HG02588 (cell line): ENCODE results near the gene AHNAK2.
"Not testable (repeated sequence)": the region's sequence is repeated elsewhere in the genome, so short reads cannot be mapped to it uniquely, and the experiment has no call there.

Source experiments
- ATAC-seq: cut with Tn5 transposase; IDR thresholded peaks from one replicate; pipeline ENCODE4 v1.9.1; 2021; ENCODE audit warnings: mild to moderate bottlenecking, moderate library complexity; ENCODE audit not compliant: unreplicated experiment

The AHNAK2 gene

DNA sequence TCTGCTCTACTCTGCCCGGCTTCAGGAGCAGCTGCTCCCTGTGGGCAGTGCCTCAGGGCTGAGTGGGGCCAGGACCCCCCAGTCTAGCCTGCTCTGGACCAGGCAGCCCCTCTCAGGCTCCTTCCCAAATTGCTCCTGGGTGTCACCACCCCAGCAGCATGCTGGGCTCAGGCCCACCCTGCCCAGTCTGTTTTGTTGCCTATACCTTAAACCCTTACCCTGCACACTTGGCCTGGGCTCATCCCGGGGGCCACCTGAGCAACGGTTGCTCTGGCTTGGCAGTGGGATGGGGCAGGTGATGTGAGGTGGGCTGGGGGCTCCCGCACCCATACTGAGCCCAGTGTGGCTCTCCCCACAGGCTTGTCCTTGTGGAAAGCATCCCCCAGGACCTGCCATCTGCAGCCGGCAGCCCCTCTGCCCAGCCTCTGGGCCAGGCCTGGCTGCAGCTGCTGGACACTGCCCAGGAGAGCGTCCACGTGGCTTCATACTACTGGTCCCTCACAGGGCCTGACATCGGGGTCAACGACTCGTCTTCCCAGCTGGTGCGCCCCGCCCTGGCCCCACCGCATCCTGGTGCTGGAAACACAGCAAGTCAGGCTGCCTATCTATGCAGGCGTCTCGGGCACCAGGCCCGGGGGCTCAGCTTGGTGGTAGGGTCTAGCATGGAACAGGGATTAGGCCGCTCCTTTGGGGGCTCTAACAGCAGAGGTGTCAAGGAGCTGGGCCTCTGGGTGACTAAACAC, 49.6 kb downstream of the AHNAK2 start:
- no peak for ATAC-seq

DNA sequence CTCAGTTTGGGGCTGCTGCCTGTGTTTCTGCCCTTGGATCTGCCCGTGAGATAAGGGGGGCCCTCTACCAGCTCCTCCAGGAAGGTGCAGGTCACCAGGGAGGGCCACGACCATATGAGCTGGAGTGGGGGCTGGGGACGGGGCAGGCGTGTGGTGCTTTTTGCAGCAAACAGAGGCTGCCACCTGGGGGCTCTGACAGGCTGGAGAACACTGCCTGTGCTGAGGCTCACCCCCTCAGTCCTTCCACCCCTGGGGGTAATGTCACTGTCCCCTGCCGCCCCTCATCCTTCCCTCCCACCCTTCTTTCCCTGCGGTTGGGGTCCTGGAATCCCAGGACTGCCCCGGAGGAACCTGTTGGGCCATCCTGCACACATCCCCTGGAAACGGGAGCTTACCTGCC, 50.3 kb downstream of the AHNAK2 start:
- no peak for ATAC-seq

DNA sequence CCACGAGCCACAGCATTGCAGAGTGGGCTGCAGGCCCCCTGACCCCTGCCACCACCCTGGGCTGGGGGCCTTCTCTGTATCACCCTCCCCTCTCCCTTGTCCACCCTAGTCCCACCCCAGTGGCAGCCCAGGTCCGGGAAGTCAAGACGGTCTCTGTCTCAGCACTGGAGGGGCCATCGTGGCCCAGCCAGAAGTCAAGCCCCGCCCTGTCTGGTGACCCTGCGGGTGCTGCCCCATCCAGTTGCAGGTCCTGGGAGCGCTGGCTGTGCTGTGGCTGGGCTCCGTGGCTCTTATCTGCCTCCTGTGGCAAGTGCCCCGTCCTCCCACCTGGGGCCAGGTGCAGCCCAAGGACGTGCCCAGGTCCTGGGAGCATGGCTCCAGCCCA, 50.8 kb downstream of the AHNAK2 start:
- ATAC-seq = no peak

DNA sequence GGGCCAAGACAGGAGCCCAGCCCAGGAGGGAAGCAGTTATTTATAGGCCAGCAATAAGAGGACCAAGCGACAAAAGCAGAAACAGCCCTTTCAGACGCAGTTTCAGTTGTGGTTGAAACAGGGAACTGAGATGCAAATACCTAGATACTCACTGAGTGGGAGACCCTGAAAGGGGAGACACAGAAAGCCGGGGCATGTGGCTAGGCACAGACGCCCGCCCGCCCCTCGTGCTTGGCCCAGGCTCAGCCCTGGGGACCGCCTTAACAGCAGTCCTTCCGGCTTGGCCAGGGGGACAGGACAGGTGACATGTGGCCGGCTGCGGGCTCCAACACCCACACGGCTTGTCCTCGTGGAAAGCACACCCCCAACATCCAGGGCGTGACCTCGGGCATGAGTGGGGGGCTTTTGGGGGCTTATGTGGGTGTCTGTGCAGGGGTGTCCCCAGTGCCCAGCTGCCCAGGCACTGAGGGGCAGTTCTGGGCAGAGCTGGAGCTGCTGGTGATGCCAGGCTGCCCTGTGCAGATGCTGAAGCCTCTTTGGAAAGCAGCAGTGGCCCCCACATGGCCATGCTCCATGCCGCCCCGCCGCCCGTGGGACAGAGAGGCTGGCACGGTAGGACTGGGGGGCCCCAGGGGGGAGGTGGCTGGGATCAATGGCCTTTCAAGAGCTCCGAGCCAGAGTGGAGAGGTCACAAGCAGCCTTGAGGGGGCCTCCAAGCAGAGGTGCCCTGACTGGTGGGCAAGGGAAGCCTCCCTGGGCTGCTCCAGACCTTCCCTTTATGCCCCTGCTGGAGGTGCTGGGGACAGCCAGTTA, 51.3 kb downstream of the AHNAK2 start:
- peak; percentile 70 for ATAC-seq

DNA sequence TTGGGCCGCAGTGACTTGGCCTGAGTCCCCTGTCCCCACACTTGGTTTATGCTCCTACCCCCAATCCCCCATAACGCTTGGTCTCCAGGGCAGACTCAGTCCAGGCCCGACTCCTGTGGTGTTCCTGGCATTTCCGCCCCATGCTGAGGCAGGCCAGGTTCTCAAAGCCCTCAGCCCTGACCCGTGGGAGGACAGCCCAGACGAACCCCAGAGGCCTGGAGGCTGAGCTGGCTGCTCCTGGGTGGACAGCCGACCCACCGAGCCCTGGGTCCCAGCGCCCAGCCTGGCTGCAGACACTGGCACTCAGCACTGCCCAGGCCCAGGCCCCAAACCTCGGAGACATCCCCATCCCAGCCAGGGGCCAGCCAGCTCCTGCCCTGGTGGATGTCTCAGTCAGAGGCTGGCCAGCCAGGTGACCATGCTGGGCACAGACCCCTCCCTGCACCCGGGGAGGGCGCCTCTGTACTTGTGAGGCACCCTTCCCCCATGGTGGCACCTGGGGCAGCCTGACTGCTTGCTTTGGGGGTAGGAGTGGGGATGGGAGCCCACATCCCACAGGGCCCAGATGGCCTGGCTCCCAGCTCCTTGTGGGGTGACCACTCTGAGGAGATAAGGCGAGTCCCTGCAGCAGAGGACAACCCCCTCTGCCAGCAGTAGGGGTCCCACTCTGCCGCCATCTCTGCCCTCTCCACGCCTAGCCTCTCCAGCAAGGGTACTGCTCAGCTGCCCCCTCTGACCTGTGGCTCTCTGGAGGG, 52.1 kb downstream of the AHNAK2 start:
- ATAC-seq = no peak

DNA sequence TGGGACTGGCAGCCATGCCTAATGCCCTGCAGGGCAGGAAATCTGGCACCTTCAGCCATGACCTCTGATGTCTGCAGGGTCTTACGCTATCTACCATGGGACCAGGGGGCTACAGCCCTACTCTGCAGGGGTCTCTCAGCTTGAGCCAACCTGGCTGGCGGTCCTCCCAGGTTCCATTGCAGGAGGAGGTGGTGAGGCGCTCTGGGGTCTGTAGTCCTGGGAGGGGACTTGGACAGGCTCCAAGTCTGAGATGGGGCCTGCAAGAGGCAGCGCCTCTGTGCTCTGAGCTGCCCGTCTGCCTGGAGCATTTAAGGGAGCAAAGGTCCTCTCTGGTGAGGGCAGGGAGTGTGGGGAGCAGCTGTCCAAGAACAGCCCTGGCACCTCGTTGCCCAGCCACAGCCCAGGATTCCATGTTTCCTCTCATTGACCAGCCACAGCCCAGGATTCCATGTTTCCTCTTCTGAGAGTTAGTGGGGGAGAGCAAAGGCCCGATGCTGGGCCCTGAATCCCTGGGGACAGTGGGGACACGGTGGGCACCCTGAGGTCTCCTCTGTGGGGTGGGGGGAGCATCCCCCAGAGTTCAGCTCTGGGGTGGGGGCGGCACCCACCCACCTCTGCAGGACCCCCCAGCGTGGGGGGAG, 52.8 kb downstream of the AHNAK2 start:
- no peak for ATAC-seq

DNA sequence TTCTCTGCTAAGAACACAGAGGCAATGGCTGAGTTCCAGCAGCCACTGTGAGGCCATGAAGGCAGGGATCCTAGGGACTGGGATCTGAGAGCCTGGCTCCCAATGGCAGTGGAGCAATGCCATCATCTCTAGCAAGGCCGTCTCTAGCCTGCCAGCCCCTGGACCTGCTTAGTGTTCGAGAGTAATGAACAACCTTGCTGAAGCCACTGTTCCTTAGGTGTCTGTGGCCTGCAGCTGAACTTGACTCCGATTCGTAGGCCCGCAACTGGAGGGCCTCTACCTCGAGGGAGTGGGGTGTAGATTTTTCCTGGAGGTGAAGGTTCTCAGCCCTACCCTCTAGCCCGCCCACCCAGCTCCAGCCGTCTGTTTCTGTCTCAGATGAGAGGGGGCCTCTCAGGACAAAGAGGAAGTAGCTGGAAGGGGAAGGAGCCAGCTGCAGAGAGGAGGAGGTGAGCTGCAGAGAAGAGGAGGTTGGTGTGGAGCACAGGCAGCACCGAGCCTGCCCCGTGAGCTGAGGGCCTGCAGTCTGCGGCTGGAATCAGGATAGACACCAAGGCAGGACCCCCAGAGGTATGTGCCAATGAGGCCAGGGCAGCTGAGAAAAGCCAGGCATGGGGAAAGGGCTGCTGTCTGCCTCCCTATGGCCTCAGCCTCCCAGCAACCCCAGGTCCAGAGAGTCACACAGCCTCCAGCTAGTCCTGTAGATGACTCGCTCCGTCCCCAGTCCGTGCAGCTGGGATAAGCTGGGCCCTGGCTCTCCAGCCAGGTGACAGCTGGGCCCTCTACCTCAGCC, 53.6 kb downstream of the AHNAK2 start, which contains the start of gene PLD4:
PLD4 (plus strand) TSS at position 459 of the 793 bp plus-strand sequence. CDS start 2,262 bp downstream, outside the sequence.
- no peak for ATAC-seq

DNA sequence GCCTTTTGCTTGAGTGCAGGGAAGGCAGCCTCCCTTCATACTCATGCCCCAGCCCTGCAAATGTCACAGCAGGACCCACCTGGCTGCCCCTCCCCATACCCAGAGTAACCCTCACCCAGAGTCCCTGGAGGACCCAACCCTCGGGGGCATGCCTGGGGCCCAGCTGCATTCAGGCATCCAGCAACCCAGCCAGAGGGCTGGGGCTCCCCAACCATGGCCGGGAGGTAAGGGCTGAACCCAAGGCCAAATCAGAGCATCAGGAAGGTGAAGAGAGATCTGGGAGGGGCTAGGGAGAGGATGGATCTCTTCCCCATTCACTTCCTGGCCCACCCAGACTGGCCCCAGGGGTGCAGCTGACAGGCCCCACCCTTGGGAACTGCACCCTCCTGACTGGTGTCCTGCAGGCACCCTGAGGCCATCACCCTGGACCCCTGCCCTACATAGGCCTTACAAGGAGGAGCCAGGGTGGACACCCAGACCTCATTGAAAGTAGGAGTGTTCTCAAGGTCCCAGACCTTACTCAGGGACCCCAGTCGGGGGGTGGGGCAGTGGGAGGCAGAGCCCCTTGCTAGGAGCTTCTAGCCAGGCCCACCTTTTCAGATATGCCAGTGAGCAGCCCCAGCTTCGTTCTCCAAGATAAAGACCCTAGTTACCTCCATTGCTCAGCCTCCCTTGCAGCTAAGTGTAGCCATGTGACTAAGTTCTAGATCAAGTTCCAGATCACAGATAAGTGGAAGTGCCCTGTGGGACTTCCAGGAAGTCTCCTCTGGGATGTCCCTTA, 54.3 kb downstream of the AHNAK2 start:
- no peak for ATAC-seq

DNA sequence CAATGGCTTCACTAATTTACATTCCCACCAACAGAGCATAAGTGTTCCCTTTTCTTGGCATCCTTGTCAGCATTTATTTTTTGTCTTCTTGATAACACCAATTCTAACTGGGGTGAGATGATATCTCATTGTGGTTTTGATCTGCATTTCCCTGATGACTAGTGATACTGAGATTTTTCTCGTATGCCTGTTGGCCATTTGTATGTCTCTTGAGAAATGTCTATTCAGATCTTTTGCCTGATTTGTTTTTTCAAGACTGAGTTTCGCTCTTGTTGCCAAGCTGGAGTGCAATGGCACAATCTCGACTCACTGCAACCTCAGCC, 58.2 kb downstream of the AHNAK2 start:
- no peak for ATAC-seq

DNA sequence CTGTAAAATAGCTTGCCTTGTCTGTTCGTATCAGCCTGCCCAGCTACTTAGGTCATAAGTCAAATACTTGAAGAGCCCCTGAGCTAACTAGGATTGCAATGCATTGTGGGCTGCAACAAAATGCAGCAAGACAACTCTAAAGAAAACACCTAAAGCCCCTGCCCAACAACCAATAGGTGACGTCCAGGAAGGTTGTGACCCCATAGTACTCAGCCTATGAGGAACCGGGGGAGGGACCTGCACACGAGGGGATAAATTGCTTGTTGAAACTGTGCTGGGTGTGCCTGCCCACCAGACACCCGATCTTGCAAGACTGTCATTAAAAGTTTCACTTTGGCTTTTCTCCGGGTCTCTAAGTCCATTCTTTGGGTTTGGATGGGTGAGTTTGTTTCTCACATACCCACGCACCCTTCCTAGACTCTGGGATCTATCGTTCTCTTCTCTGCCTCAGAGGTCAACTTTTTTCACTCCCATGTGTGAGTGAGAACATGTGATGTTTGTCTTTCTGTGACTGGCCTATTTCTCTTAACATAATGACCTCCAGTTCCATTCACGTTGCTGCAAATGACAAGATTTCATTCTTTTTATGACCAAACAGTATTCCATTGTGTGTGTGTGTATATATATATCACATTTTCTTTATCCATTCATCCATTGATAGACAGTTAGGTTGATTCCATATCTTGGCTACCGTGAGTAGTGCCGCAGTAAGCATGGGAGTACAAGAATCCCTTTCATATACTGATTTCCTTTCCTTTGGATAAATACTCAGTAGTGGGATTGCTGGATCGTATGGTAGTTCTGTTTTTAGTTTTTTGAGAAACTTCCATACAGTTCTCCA, 58.8 kb downstream of the AHNAK2 start:
- not testable (repeated sequence) for ATAC-seq

DNA sequence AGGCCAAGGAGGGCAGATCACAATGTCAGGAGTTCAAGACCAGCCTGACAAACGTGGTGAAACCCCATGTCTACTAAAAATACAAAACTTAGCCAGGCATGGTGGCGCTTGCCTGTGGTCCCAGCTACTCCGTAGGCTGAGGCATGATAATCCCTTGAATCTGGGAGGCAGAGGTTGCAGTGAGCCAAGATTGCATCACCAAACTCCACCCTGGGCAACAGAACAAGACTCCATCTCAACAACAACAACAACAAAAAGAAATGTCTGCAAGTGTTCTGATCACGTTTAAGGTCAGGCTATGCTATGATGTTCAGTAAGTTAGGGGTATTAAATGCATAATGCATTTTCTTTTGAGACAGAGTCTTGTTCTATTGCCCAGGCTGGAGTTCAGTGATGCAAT, 60.2 kb downstream of the AHNAK2 start:
- ATAC-seq = no peak

DNA sequence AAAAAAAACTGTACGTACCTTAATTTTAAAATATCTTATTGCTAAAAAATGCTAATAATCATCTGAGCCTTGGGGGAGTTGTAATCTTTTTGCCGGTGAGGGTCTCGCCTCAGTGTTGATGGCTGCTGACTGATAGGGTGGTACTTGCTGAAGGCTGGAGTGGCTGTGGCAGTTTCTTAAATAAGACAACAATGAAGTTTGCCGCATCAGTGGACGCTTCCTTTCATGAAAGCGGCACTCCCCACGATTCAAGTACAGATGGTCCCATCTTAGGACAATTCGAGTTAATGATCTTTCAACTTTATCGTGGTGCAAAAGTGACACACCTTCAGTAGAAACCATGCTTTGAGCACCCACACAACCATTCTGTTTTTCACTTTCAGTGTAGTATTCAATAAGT, 61.1 kb downstream of the AHNAK2 start:
- ATAC-seq = no peak

DNA sequence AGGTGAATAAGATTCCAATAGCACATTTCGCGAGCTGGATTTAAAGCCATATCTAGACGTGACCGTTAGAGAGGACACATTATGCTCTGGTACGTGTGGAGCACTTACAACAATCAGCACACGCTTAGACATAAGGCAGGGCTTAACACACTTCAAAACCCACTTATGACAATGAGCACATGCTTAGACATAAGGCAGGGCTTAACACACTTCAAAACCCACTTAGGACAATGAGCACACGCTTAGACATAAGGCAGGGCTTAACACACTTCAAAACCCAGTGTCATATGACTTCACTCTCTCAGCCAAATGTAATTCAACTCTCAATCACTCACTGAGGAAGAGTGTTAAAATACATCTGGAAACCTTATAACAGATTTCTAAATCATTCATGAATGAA, 64.7 kb downstream of the AHNAK2 start:
- no peak for ATAC-seq

DNA sequence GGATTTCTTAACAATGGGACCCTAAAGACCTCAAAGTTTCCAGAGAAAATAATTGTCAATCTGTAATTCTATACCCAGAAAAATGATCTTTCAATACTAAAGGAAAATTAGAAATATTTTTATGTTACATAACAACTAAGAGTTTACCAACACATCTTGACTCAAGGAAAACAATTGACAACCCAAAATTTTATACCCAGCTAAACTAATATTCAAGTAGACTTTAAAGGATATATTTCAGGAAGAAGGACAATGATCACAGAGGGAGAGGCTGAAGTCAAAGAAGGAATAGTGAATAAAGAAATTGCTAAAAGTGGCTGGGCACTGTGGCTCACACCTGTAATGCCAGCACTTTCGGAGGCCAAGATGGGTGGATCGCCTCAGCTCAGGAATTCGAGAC, 66.1 kb downstream of the AHNAK2 start:
- ATAC-seq = no peak

DNA sequence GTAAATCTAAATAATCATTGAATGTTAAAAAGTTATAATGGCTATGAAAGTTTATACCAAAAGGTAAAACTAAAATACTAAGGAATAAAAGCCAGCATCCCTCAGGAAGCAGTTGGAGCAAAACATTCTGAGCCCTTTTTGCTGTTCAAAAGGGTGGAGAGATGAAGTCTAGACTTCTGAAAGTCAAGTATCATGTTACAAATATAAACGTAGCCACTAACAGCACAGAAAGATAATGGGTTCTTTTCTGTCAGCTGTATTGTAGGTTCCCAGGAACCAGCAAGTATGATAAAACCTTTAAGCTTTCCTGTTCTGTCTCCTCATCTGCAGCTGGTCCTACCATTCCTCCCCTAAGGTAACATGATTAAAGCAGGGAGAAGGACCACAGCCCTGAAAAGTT, 69.9 kb downstream of the AHNAK2 start:
- ATAC-seq = no peak

DNA sequence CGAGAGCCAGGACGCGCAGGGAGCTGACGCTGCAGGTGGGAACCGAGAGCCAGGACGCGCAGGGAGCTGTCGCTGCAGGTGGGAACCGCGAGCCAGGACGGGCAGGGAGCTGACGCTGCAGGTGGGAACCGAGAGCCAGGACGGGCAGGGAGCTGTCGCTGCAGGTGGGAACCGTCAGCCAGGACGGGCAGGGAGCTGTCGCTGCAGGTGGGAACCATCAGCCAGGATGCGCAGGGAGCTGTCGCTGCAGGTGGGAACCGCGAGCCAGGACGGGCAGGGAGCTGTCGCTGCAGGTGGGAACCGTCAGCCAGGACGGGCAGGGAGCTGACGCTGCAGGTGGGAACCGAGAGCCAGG, 72.6 kb downstream of the AHNAK2 start:
- not testable (repeated sequence) for ATAC-seq

DNA sequence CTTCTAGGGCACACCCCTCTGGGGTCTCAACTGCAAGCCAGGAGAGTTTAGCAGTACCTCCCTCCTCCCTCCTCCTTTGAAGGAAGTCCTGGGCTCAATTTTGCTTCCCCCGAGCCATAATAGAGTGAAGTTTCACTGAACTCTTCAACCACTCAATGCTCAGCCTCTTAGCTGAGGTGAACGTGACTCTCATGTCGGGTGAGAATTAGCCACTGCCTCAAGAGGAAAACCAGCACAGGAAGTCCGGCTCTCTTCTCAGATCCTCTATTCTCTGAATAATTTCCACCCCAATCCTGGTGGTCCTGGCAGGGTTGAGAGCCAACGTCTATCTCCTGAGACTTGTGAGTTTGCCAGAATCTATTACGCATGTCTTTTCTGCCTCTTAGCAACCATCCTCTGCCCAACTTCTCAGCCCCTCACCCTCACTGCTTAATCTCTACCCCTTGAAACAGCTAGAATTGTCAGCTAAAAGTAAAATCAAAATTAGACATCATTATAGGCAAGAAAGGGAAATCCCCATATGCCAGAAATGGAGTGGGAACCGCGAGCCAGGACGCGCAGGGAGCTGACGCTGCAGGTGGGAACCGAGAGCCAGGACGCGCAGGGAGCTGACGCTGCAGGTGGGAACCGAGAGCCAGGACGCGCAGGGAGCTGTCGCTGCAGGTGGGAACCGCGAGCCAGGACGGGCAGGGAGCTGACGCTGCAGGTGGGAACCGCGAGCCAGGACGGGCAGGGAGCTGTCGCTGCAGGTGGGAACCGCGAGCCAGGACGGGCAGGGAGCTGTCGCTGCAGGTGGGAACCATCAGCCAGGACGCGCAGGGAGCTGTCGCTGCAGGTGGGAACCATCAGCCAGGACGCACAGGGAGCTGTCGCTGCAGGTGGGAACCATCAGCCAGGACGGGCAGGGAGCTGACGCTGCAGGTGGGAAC, 73.3 kb downstream of the AHNAK2 start:
- not testable (repeated sequence) for ATAC-seq

DNA sequence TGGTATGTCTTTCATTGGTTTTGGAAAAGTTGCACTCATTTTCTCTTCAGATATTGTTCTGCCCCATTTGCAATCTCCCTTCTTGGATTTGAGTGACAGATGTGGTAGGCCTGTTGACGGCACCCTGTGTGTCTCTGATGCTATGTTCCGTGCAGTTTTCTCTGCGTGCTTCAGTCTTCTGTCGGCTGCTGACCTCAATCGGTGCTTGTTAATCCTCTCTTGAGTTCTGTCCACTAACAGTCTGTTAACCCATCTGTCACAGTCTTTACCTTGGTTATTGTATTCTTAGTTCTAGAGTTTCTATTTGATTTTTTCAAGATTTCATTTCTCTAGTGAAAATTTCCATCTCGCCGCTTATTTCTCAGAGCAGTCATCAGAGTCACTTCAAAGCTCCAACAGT, 74.2 kb downstream of the AHNAK2 start:
- ATAC-seq = no peak
